HG02973 (cell line): ENCODE results near the gene DDR1.

Experiments
- ATAC-seq: cut with Tn5 transposase; IDR thresholded peaks from one replicate; pipeline ENCODE4 v1.9.1; 2021; ENCODE audit warnings: moderate library complexity; ENCODE audit not compliant: unreplicated experiment

DDR1 gene

DNA sequence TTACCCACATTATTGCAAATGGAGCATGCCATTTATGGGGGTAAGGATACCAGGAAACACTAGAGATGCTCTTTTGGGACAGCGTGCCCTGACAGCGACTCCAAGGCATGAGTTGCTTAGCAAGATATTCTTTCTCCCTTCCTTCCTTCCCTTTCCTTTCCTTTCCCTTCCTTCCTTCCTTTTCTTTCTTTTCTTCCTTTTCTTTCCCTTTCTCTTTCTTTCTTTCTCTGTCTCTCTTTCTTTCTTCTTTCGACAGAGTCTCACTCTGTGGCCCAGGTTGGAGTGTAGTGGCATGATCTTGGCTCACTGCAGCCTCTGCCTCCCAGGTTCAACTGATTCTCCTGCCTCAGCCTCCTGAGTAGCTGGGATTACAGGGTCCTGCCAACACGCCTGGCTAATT lies 59.7 kb downstream of the DDR1 start:
- ATAC-seq: no peak

DNA sequence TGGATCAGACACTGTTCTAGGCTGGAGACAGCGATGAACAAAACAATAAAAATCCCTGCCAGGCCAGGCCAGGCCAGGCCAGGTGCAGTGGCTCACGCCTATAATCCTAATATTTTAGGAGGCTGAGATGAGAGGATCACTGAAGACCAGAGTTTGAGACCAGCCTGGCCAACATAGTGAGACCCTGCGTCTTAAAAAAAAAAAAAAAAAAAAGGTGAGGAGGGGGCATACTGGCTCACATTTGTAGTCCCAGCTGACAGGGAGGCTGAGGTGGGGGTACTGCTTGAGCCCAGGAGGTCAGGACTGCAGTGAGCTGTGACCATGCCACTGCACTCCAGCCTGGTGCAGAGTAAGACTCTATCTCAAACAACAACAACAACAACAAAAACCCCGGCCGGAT lies 61.0 kb downstream of the DDR1 start:
- ATAC-seq: no peak

DNA sequence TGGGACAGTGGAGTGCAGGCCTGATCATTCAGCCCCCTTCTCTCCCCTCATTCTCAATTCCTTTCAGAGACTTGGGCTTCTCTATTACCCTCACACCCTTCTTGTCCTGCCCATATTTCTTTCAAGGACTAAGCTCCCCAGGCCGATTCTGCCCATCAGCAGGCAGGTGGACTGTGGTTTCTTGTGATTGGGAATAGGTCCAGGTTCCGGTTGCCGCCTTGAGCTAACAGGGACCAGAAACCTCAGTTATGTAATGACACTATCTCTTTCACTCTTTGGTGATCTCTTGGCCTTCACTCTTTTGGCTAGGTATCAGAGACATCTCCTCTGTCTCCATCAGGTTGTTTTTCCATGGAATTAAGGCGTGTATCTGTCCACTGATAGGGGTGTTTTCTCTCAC lies 62.9 kb downstream of the DDR1 start:
- ATAC-seq: no peak

DNA sequence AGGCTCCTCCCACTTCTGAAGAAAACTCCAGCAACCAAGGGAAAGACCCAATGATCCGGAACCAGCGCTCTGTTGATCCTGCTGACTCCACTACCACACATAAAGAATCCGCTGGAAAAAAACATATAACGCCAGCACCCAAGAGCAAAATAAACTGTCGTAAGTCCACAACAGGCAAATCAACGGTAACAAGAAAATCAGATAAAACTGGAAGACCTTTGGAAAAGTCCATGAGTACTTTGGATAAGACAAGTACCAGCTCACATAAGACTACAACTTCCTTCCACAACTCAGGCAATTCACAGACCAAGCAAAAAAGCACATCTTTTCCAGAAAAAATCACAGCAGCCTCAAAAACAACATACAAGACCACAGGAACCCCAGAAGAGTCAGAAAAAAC lies 64.5 kb downstream of the DDR1 start:
- no peak for ATAC-seq
